ENCODE measurements around the gene ZSWIM5. TPM values are rescaled to one million over a fixed set of nuclear protein-coding genes. Genes with fewer than 3 reads are reported as not detected.

ZSWIM5 gene
- total and polyA plus RNA-seq, 2 of the 8 experiments (the other 6 are each of a cell fraction or from before 2014, with no cell fraction given), result 2.5 to 3.9 TPM

DNA sequence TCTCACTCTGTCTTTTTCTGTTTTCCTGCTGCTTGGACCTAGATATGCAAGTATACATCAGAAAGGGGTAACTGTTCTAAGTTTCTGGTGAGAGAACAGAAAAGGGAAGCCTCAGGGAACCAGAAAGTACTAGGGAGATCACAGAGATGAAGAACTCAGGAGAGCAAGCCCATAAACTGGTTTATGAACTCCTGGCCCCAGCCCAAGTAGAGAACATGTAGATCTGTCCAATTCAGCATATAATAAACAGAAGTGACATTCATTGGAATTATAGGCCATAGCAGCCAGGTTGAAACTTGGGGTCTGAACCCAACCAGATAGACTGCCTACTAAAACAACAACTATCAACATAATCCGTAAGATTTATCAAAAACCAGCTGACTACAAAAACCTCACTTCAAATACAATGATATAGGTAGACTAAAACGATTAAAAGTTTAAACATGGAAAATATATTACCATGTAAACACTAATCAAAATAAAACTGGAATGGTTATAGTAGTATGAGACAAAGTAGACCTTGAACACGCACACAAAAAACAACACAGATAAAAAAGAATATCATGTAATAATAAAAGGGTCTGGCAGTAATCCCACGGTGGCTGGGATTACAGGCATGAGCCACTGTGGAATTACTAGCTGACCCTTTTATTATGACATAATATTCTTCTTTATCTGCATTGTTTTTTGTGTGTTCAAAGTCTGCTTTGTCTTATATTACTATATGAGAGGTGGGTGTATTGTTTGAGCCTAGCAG is 65.0 kb downstream of the ZSWIM5 start (continued):
- TF ChIP-seq CHD7 (IDR thresholded peaks at IDR 0.05; ENCODE audit: insufficient replicate concordance, low read length), result no peak
- TF ChIP-seq NANOG (IDR thresholded peaks at IDR 0.05; ENCODE audit: insufficient read depth, low read depth, low read length, poor library complexity, severe bottlenecking), result no peak
- no peak for TF ChIP-seq NRF1 (IDR thresholded peaks at IDR 0.05; ENCODE audit: low read depth, low read length)
- TF ChIP-seq TEAD4 (IDR thresholded peaks at IDR 0.05; ENCODE audit: low read depth, low read length), result no peak
- TF ChIP-seq, protein P1, sequence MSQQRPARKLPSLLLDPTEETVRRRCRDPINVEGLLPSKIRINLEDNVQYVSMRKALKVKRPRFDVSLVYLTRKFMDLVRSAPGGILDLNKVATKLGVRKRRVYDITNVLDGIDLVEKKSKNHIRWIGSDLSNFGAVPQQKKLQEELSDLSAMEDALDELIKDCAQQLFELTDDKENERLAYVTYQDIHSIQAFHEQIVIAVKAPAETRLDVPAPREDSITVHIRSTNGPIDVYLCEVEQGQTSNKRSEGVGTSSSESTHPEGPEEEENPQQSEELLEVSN (IDR thresholded peaks at IDR 0.05), result no peak
- TF ChIP-seq JUN (IDR thresholded peaks at IDR 0.05; ENCODE audit: low read depth, low read length), result no peak
- TF ChIP-seq POLR2A (IDR thresholded peaks at IDR 0.05; ENCODE audit: control extremely low read depth in 1 of 2, low read depth in 2 of 2, low read length in 2 of 2), result no peak
- TF ChIP-seq TAF1 (IDR thresholded peaks at IDR 0.05; ENCODE audit: low read depth, low read length), result no peak
- TF ChIP-seq BCL11A (IDR thresholded peaks at IDR 0.05; ENCODE audit: low read depth in 2 of 2, low read length in 2 of 2), result no peak
- TF ChIP-seq MAFK (IDR thresholded peaks at IDR 0.05; ENCODE audit: low read depth, low read length), result no peak
